Activated T-helper 2 cell treated with anti-CD3 and anti-CD28 coated beads, Interferon-gamma antibody, Interleukin-2, Interleukin-4, amounts not matched to agents 10 μg/mL and 5 μg/mL and 100 μg/mL, durations not matched to agents 14 hours and 24 hours and 36 hours (primary cell): ENCODE results near the gene SLC17A9. TPM values are rescaled to one million over a fixed set of nuclear protein-coding genes. Genes with fewer than 3 reads are reported as not detected.

ENCODE experiments used
- DNase-seq: peaks from one replicate; pipeline ENCODE4 v3.0.0; 2021; ENCODE audit warnings: low spot score
- H3K27ac Mint-ChIP-seq: one replicate; pipeline ENCODE4 v1.8.0; 2021; ENCODE audit warnings: mixed read lengths
- H3K27me3 Mint-ChIP-seq: one replicate; pipeline ENCODE4 v1.8.0; 2021; ENCODE audit warnings: low read depth, mixed read lengths
- H3K36me3 Mint-ChIP-seq: one replicate; pipeline ENCODE4 v1.8.0; 2021; ENCODE audit warnings: low read depth, mixed read lengths
- H3K4me1 Mint-ChIP-seq: one replicate; pipeline ENCODE4 v1.8.0; 2021; ENCODE audit warnings: low read depth, mixed read lengths
- H3K4me3 Mint-ChIP-seq: one replicate; pipeline ENCODE4 v1.8.0; 2021; ENCODE audit warnings: low read depth, mild to moderate bottlenecking, moderate library complexity, mixed read lengths
- H3K9me3 Mint-ChIP-seq: one replicate; pipeline ENCODE4 v1.8.0; 2021; ENCODE audit warnings: mixed read lengths
- intact Hi-C: fragments of 100-400 bp; cut with micrococcal nuclease; formaldehyde crosslinking; loops from one replicate; pipeline ENCODE4 v1.15.1; 2023
- total RNA-seq: library from RNA; stranded (reverse); gene quantifications from 2 replicates; pipeline ENCODE4 v1.2.3, GENCODE V29; 2022

The SLC17A9 gene
- total RNA-seq, 1 donor from 2014 or later = 21.4 TPM

GRCh38 chr20:62947532-62948300, 4.8 kb upstream of the SLC17A9 start:
- Mint-ChIP-seq H3K4me1 (peaks cover 8% of the 10 kb centered on the region), H3K9me3 (peaks cover 6% of the 10 kb centered on the region), H3K4me3 (no peak overlapping the region), H3K27ac (no peak overlapping the region), H3K27me3 (no peaks in the 10 kb centered on the region), H3K36me3 (peaks cover 85% of the 10 kb centered on the region)
- intact Hi-C loops = no loop called here
- DNase-seq = no peak

- H3K36me3 Mint-ChIP-seq = peaks cover 71% of the 10 kb centered on the region
- no peak overlapping the region for H3K4me3 Mint-ChIP-seq
- no peaks in the 10 kb centered on the region for H3K27me3 Mint-ChIP-seq
- peaks cover 12% of the 10 kb centered on the region for H3K4me1 Mint-ChIP-seq
- H3K9me3 Mint-ChIP-seq = peaks cover 6% of the 10 kb centered on the region
- intact Hi-C loops = no loop called here
- no peak for DNase-seq
- H3K27ac Mint-ChIP-seq = no peak overlapping the region
Observed at GRCh38 chr20:62949153-62949821, 3.2 kb upstream of the SLC17A9 start.

- H3K9me3 Mint-ChIP-seq = peaks cover 6% of the 10 kb centered on the region
- no peak overlapping the region for H3K27ac Mint-ChIP-seq
- intact Hi-C loops = no loop called here
- peaks cover 13% of the 10 kb centered on the region for H3K4me1 Mint-ChIP-seq
- no peak for DNase-seq
- no peak overlapping the region for H3K4me3 Mint-ChIP-seq
- peaks cover 64% of the 10 kb centered on the region for H3K36me3 Mint-ChIP-seq
- no peaks in the 10 kb centered on the region for H3K27me3 Mint-ChIP-seq
Observed at GRCh38 chr20:62949962-62950361, 2.5 kb upstream of the SLC17A9 start.

- peaks cover 57% of the 10 kb centered on the region for H3K36me3 Mint-ChIP-seq
Observed at GRCh38 chr20:62950741-62951140, 1.8 kb upstream of the SLC17A9 start.

GRCh38 chr20:62951143-62951895, 1.2 kb upstream of the SLC17A9 start:
- intact Hi-C loops = no loop called here
- Mint-ChIP-seq H3K27me3 (no peaks in the 10 kb centered on the region), H3K4me3 (no peak overlapping the region), H3K27ac (no peak overlapping the region), H3K9me3 (peaks cover 6% of the 10 kb centered on the region), H3K36me3 (peaks cover 51% of the 10 kb centered on the region), H3K4me1 (peaks cover 13% of the 10 kb centered on the region)
- DNase-seq = no peak

More at GRCh38 chr20:62950741-62951140, 1.8 kb upstream of the SLC17A9 start:
- intact Hi-C loops = no loop called here
- Mint-ChIP-seq H3K9me3 (peaks cover 6% of the 10 kb centered on the region), H3K27me3 (no peaks in the 10 kb centered on the region), H3K4me3 (no peak overlapping the region), H3K4me1 (peaks cover 13% of the 10 kb centered on the region), H3K27ac (no peak overlapping the region)
- DNase-seq = no peak

GRCh38 chr20:62951896-62952372, 575 bp upstream of the SLC17A9 start:
- Mint-ChIP-seq H3K4me1 (peaks cover 13% of the 10 kb centered on the region), H3K4me3 (peak overlapping the region; percentile 76), H3K9me3 (peaks cover 6% of the 10 kb centered on the region), H3K36me3 (peaks cover 45% of the 10 kb centered on the region), H3K27me3 (no peaks in the 10 kb centered on the region), H3K27ac (peak overlapping the region; percentile 76)
- DNase-seq = no peak
- intact Hi-C loops = loop anchor here (2.0 kb wide), 1 partner anchor 51 kb away; no protein-coding TSS in a partner anchor

- peak overlapping the region; percentile 87 for H3K27ac Mint-ChIP-seq
- DNase-seq = no peak
- H3K36me3 Mint-ChIP-seq = peaks cover 33% of the 10 kb centered on the region
- intact Hi-C loops = loop anchor here (2.0 kb wide), 1 partner anchor 52 kb away; no protein-coding TSS in a partner anchor
- no peaks in the 10 kb centered on the region for H3K27me3 Mint-ChIP-seq
- peaks cover 13% of the 10 kb centered on the region for H3K4me1 Mint-ChIP-seq
- peaks cover 6% of the 10 kb centered on the region for H3K9me3 Mint-ChIP-seq
- peak overlapping the region; percentile 74 for H3K4me3 Mint-ChIP-seq
Observed at GRCh38 chr20:62952968-62953838, 694 bp downstream of the SLC17A9 start.

- peaks cover 24% of the 10 kb centered on the region for H3K36me3 Mint-ChIP-seq
- peak; percentile 65 for DNase-seq
- intact Hi-C loops = loop anchor here (2.0 kb wide), 2 partner anchors 15 to 53 kb away; partner anchors contain the start of gene GID8
- peaks cover 13% of the 10 kb centered on the region for H3K4me1 Mint-ChIP-seq
- H3K27ac Mint-ChIP-seq = peak overlapping the region; percentile 87
- H3K9me3 Mint-ChIP-seq = peaks cover 2% of the 10 kb centered on the region
- no peaks in the 10 kb centered on the region for H3K27me3 Mint-ChIP-seq
- peak overlapping the region; percentile 74 for H3K4me3 Mint-ChIP-seq
Observed at GRCh38 chr20:62953839-62954703, 1.6 kb downstream of the SLC17A9 start.

- Mint-ChIP-seq H3K4me3 (no peak overlapping the region), H3K36me3 (peaks cover 7% of the 10 kb centered on the region), H3K4me1 (peaks cover 11% of the 10 kb centered on the region), H3K27me3 (no peaks in the 10 kb centered on the region), H3K9me3 (no peaks in the 10 kb centered on the region), H3K27ac (no peak overlapping the region)
- intact Hi-C loops = loop anchor here (2.0 kb wide), 1 partner anchor 17 kb away; the partner anchor contains the start of gene GID8
- no peak for DNase-seq
Observed at GRCh38 chr20:62955519-62956386, 3.2 kb downstream of the SLC17A9 start.

GRCh38 chr20:62956387-62957135, 4.1 kb downstream of the SLC17A9 start:
- no peak for DNase-seq
- H3K36me3 Mint-ChIP-seq = no peaks in the 10 kb centered on the region
- intact Hi-C loops = no loop called here
- no peaks in the 10 kb centered on the region for H3K9me3 Mint-ChIP-seq
- H3K27me3 Mint-ChIP-seq = no peaks in the 10 kb centered on the region
- no peak overlapping the region for H3K4me3 Mint-ChIP-seq
- H3K27ac Mint-ChIP-seq = no peak overlapping the region
- H3K4me1 Mint-ChIP-seq = peaks cover 8% of the 10 kb centered on the region
